Ectodermal cell (in vitro differentiated cells): Measurements from ENCODE around the gene ELK4.

Experiments used
- H3K27ac ChIP-seq: 2 replicates; pipeline ENCODE4 v1.7.0; 2013; ENCODE audit warnings: mild to moderate bottlenecking, low read depth, low read length; ENCODE audit not compliant: insufficient read depth, poor library complexity, severe bottlenecking
- H3K27me3 ChIP-seq: 2 replicates; pipeline ENCODE4 v1.7.0; 2013; ENCODE audit warnings: mild to moderate bottlenecking, low read length; ENCODE audit not compliant: insufficient read depth, control insufficient read depth, poor library complexity, severe bottlenecking
- H3K36me3 ChIP-seq: one replicate; pipeline ENCODE4 v1.7.0; 2013; ENCODE audit warnings: low read length; ENCODE audit not compliant: control insufficient read depth, insufficient read depth
- H3K4me1 ChIP-seq: one replicate; pipeline ENCODE4 v1.7.0; 2013; ENCODE audit warnings: low read length; ENCODE audit not compliant: control insufficient read depth, insufficient read depth
- H3K4me3 ChIP-seq: 2 replicates; pipeline ENCODE4 v1.7.0; 2013; ENCODE audit warnings: low read depth, low read length, control low read depth; ENCODE audit not compliant: insufficient read depth
- H3K9me3 ChIP-seq: 2 replicates; pipeline ENCODE4 v1.7.0; 2013; ENCODE audit warnings: mild to moderate bottlenecking, low read length, moderate library complexity; ENCODE audit not compliant: control insufficient read depth
- WGBS, 2 experiments: methylation state at CpG; one replicate each; pipeline ENCODE4 v1.1.7; 2013; ENCODE audit warnings: missing lambda C conversion rate in 2 of 2; 5-methylcytosine and 5-hydroxymethylcytosine counted together

Gene ELK4

DNA sequence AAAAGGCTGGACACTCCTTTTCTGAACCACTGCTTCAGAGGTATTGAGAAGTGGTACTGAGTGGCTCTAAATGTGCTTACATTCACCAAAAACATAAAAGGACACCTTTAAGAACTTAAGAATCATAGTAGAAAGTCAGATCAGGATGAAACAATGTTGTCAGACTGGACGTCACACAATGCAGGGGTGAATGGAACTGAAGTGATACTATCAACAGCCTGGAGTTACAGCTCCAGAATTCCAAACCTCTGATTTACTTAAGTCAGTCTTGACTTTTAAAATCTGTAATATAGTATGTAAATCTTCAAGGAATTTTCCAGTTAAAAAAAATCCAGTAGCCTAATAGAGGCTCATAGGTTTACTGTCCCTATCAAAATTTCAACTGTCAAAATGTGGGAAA is 19.3 kb downstream of the ELK4 start:
- H3K27me3 ChIP-seq, result no peaks in the 10 kb centered on the region
- no peak overlapping the region for H3K4me3 ChIP-seq
- no peaks in the 10 kb centered on the region for H3K9me3 ChIP-seq
- no peaks in the 10 kb centered on the region for H3K4me1 ChIP-seq
- H3K36me3 ChIP-seq, result peaks cover 25% of the 10 kb centered on the region
- H3K27ac ChIP-seq, result no peak overlapping the region
- WGBS, 2 experiments, result 92 to 100% methylated on average over 1 of the region's 1 CpG

DNA sequence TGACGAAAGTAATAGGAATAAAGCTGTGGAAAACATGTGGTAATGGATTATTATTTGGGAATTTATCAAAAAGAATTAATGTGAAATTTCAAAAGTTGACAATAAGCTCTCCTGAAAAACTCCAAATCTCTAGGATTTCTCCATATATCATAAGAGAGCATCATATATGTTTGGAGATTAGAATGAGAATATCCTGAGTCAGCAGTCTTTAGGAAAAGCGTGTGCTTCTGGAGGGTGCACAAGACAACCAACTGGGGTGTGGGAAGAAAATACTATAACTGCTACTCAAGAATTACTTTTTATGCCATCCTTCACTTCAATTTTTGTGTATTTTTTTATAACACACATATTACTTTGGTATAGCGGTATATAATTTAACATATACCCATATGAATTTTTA is 19.7 kb downstream of the ELK4 start:
- Histone ChIP-seq H3K4me1 (no peaks in the 10 kb centered on the region), H3K36me3 (peaks cover 25% of the 10 kb centered on the region), H3K27me3 (no peaks in the 10 kb centered on the region), H3K9me3 (no peaks in the 10 kb centered on the region), H3K4me3 (no peak overlapping the region), H3K27ac (no peak overlapping the region)
- WGBS, 2 experiments, result 100% methylated on average over 1 to 2 of the region's 3 CpGs

DNA sequence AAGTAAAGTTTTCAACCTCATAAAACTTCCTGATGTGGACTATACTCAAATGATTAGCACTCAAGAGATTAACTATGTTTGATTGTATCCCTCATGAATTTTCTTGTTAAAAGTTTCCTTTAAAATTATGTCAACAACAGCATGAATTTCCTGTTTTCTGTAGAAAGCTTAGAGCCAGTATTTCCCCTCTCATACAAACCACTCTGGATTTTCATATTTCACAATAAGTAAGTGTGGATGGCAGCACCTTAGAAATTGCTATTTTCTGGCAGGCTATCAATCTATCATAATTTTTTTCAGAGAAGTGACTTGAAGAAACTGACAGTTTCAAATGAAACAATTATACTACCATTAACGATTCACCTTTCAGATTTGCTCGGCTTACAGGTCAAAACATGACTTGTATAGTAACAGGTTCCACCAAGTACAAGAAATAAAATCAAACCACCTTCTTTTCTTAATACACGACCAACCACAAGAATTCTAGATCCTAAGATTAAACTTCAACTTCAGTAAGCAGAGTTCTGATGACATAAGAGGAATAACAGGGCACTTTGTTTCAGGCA is 20.8 kb downstream of the ELK4 start:
- Histone ChIP-seq H3K4me3 (no peak overlapping the region), H3K9me3 (no peaks in the 10 kb centered on the region), H3K27me3 (no peaks in the 10 kb centered on the region), H3K27ac (no peak overlapping the region), H3K4me1 (no peaks in the 10 kb centered on the region), H3K36me3 (peaks cover 23% of the 10 kb centered on the region)
- 91% methylated on average over 3 of the region's 3 CpGs for WGBS, 2 experiments

GRCh38 chr1:205610036-205610435 is 21.8 kb downstream of the ELK4 start:
- WGBS, 2 experiments, result 76 to 91% methylated on average over 2 of the region's 2 CpGs
- Histone ChIP-seq H3K27ac (no peak overlapping the region), H3K36me3 (peaks cover 15% of the 10 kb centered on the region), H3K9me3 (no peaks in the 10 kb centered on the region), H3K4me1 (no peaks in the 10 kb centered on the region), H3K27me3 (no peaks in the 10 kb centered on the region), H3K4me3 (no peak overlapping the region)

DNA sequence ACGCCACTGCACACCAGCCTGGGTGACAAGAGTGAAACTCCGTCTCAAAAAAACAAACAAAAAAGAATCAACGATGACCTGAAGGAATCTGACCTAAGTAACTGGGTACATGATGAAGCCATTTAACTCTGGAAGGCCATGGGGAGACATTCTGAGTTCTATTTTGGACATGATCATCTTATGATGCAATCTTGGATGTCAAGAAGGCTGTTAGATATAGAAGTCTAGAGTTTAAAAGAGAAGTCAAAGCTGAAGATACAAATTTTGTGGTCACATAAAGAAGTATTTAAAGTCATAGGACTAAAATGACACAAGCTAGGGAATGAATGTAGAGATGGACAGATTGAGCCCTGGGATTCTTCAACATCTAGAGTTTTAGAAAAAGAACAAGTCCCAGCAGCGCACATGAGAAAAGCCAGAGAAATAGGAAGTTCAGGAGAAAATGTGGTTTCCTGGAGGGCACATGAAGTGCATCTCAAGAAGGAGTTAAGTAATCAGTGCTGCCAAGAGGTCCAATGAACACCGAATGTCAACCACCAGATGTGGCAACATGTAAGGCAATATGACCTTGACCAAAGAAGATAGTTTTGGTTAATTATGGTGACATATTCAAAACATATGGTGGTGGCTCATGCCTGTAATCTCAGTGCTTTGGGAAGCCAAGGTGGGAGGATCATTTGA is 26.8 kb downstream of the ELK4 start:
- H3K27me3 ChIP-seq, result no peaks in the 10 kb centered on the region
- H3K36me3 ChIP-seq, result peaks cover 3% of the 10 kb centered on the region
- no peak overlapping the region for H3K27ac ChIP-seq
- H3K4me3 ChIP-seq, result no peak overlapping the region
- 93 to 96% methylated on average over 5 of the region's 5 CpGs for WGBS, 2 experiments
- no peaks in the 10 kb centered on the region for H3K9me3 ChIP-seq
- H3K4me1 ChIP-seq, result no peaks in the 10 kb centered on the region

DNA sequence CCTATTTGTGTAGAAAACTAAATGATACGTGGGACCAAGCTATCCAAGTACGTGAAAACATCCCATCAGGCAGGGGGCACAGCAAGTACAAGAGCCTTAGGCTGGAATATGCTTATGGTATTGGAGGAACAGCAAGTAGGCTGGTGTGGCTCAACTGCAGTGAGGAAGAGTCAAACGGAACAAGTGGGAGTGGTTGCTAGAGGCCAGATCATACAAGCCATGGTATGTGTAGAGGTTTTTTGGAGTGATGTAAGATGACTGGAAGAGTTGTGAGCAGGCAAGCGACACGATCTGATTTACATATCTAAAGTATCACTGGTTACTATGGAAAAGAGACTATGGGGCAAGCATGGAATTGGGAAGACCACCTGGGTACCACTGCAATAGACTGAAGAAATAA is 27.8 kb downstream of the ELK4 start:
- no peaks in the 10 kb centered on the region for H3K9me3 ChIP-seq
- WGBS, 2 experiments, result 94 to 97% methylated on average over 5 of the region's 5 CpGs
- no peaks in the 10 kb centered on the region for H3K27me3 ChIP-seq
- H3K27ac ChIP-seq, result no peak overlapping the region
- peaks cover 3% of the 10 kb centered on the region for H3K36me3 ChIP-seq
- no peak overlapping the region for H3K4me3 ChIP-seq
- H3K4me1 ChIP-seq, result no peaks in the 10 kb centered on the region

GRCh38 chr1:205601205-205601604 is 30.6 kb downstream of the ELK4 start:
- Histone ChIP-seq H3K4me1 (no peaks in the 10 kb centered on the region), H3K9me3 (no peaks in the 10 kb centered on the region), H3K4me3 (no peak overlapping the region), H3K36me3 (peaks cover 10% of the 10 kb centered on the region), H3K27me3 (no peaks in the 10 kb centered on the region), H3K27ac (no peak overlapping the region)
- 95% methylated on average over 4 of the region's 4 CpGs for WGBS, 2 experiments

DNA sequence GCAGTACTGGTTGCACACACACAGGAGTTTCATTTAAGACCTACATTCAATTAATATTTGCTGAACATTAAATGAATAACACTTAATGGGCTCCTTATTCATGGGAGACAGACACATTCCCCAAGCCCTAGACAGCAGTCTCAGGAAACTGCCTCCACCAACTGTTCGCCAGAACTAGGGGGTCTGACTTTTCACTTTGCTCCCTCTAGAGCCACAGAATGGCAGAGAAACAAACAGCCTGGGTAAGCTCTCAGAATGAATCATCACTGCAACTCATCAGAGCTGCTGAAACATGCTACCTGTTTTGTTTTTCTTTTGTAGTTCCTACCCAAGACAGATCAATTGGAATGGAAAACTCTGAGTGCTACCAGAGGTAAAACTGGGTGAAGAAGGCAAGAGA is 31.7 kb downstream of the ELK4 start:
- Histone ChIP-seq H3K27ac (no peak overlapping the region), H3K4me1 (no peaks in the 10 kb centered on the region), H3K4me3 (no peak overlapping the region), H3K36me3 (peaks cover 10% of the 10 kb centered on the region), H3K9me3 (no peaks in the 10 kb centered on the region), H3K27me3 (no peaks in the 10 kb centered on the region)
- WGBS, 2 experiments, result 85 to 86% methylated on average over 1 of the region's 1 CpG

- H3K27ac ChIP-seq, result no peak overlapping the region
- H3K4me1 ChIP-seq, result no peaks in the 10 kb centered on the region
- no peaks in the 10 kb centered on the region for H3K27me3 ChIP-seq
- no peaks in the 10 kb centered on the region for H3K9me3 ChIP-seq
- 93 to 94% methylated on average over 5 of the region's 5 CpGs for WGBS, 2 experiments
- H3K36me3 ChIP-seq, result peaks cover 10% of the 10 kb centered on the region
- no peak overlapping the region for H3K4me3 ChIP-seq
Measured at GRCh38 chr1:205599669-205600042, 32.2 kb downstream of the ELK4 start.

GRCh38 chr1:205598841-205599668 is 32.8 kb downstream of the ELK4 start:
- peaks cover 10% of the 10 kb centered on the region for H3K36me3 ChIP-seq
- H3K27me3 ChIP-seq, result no peaks in the 10 kb centered on the region
- no peaks in the 10 kb centered on the region for H3K9me3 ChIP-seq
- no peak overlapping the region for H3K4me3 ChIP-seq
- H3K4me1 ChIP-seq, result no peaks in the 10 kb centered on the region
- no peak overlapping the region for H3K27ac ChIP-seq
- 89% methylated on average over 18 of the region's 18 CpGs for WGBS, 2 experiments
